Kidney epithelial cell (primary cell): Measurements from ENCODE around the gene RTTN. TPM values are rescaled to one million over a fixed set of nuclear protein-coding genes. Genes with fewer than 3 reads are reported as not detected.

Source experiments
- DNase-seq: peaks from one replicate; pipeline ENCODE4 v3.0.0-alpha.2; 2010; ENCODE audit warnings: low read depth
- H3K27me3 ChIP-seq: 2 replicates; pipeline ENCODE4 v1.6.0; 2011; ENCODE audit warnings: low read length; ENCODE audit not compliant: control insufficient read depth, insufficient read depth
- H3K36me3 ChIP-seq: 2 replicates; pipeline ENCODE4 v1.5.1; 2011; ENCODE audit warnings: low read length; ENCODE audit not compliant: control insufficient read depth, insufficient read depth
- H3K4me3 ChIP-seq: 2 replicates; pipeline ENCODE4 v1.5.1; 2011; ENCODE audit warnings: low read depth, mild to moderate bottlenecking, control low read depth, low read length
- total RNA-seq: library from RNA; depleted of rRNA; stranded (reverse); fragments of >200 nt; gene quantifications from 2 replicates; pipeline ENCODE4 v1.2.3, GENCODE V29; 2015
- TF ChIP-seq, protein P1 (sequence below): IDR thresholded peaks from 2 replicates; pipeline ENCODE4 v1.5.1; 2011; ENCODE audit warnings: mild to moderate bottlenecking, moderate library complexity, low read length, control low read depth, inconsistent platforms; ENCODE audit not compliant: insufficient read depth, poor library complexity, severe bottlenecking

Gene RTTN
- total RNA-seq, 1 donor from 2014 or later: 7.2 TPM

- Histone ChIP-seq H3K36me3 (no peaks in the 10 kb centered on the region), H3K27me3 (no peaks in the 10 kb centered on the region), H3K4me3 (no peak overlapping the region)
- TF ChIP-seq, protein P1, sequence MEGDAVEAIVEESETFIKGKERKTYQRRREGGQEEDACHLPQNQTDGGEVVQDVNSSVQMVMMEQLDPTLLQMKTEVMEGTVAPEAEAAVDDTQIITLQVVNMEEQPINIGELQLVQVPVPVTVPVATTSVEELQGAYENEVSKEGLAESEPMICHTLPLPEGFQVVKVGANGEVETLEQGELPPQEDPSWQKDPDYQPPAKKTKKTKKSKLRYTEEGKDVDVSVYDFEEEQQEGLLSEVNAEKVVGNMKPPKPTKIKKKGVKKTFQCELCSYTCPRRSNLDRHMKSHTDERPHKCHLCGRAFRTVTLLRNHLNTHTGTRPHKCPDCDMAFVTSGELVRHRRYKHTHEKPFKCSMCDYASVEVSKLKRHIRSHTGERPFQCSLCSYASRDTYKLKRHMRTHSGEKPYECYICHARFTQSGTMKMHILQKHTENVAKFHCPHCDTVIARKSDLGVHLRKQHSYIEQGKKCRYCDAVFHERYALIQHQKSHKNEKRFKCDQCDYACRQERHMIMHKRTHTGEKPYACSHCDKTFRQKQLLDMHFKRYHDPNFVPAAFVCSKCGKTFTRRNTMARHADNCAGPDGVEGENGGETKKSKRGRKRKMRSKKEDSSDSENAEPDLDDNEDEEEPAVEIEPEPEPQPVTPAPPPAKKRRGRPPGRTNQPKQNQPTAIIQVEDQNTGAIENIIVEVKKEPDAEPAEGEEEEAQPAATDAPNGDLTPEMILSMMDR: no peak
- no peak for DNase-seq
These were observed 56.3 kb downstream of the RTTN start for GRCh38 chr18:70149156-70149555.

- Histone ChIP-seq H3K27me3 (no peaks in the 10 kb centered on the region), H3K4me3 (no peak overlapping the region), H3K36me3 (no peaks in the 10 kb centered on the region)
- DNase-seq: no peak
- TF ChIP-seq, protein P1: no peak
These were observed 57.2 kb downstream of the RTTN start for GRCh38 chr18:70148039-70148938.

DNA sequence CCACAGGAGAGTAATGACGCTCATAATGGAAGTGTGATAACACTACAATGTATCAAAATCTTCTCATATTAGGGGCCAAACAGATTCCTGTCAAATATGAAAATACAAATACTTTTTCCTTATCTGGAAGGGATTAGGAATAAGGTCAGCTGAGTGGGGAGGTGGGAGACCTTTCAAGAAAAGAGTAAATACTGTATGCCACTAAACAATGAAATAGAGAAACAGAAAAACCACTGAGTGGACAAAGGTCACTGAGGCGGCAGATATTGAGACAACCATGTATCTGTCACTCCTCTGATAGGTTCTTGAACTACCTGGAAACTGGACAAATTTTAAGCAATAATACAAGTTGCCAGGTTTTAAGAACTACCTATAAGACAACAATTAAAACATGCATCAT, 59.3 kb downstream of the RTTN start:
- DNase-seq: no peak
- H3K27me3 ChIP-seq: no peaks in the 10 kb centered on the region
- TF ChIP-seq, protein P1: no peak
- H3K36me3 ChIP-seq: no peaks in the 10 kb centered on the region
- no peak overlapping the region for H3K4me3 ChIP-seq

- no peaks in the 10 kb centered on the region for H3K36me3 ChIP-seq
- TF ChIP-seq, protein P1: no peak
- H3K27me3 ChIP-seq: no peaks in the 10 kb centered on the region
- H3K4me3 ChIP-seq: no peak overlapping the region
- no peak for DNase-seq
These were observed 63.5 kb downstream of the RTTN start for GRCh38 chr18:70142001-70142400.

DNA sequence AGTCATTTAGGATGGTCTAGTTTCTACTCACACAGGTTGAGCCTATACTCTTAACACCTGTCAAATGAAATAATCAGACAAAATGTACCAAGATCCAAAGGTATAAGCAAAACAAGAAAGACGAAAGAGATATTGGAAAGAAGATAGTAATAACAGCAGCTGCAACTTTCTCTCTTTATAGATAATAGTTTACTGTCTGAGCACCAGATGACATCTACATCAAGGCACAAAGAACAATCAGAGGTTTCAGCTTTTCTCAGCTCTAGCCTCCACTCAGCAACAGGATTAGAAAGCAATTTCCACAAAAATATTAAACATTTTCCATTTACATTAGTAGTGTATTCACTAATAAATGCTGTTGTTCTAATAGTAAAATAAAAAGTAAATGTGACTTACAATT, 66.3 kb downstream of the RTTN start:
- no peaks in the 10 kb centered on the region for H3K36me3 ChIP-seq
- no peaks in the 10 kb centered on the region for H3K27me3 ChIP-seq
- H3K4me3 ChIP-seq: no peak overlapping the region
- DNase-seq: no peak
- TF ChIP-seq, protein P1: no peak
